Gastrocnemius medialis (tissue), 4 donors: ENCODE measurements around the gene WDR33. TPM values are rescaled to one million over a fixed set of nuclear protein-coding genes. Genes with fewer than 3 reads are reported as not detected.

Source experiments
- ATAC-seq, 2 donors: fragments of 150-250 bp; one replicate each; pipeline ENCODE4 v1.9.1; 2016
- DNase-seq, 2 donors: peaks; one replicate each; pipeline ENCODE4 v3.0.0-alpha.2; 2019
- H3K27ac ChIP-seq, 4 donors: fragments of 200-600 bp; sonication (generic); 1 replicate in 1 of 4; 2 replicates in 3 of 4; pipeline ENCODE4 v1.5.1; 2016 to 2018; ENCODE audit warnings: mild to moderate bottlenecking in 2 of 4, moderate library complexity in 1 of 4
- H3K27me3 ChIP-seq, 3 donors: fragments of 200-600 bp; sonication (generic) in 2 of 3; 1 replicate in 1 of 3; 2 replicates in 2 of 3; pipeline versions ENCODE4 v1.5.1 to v1.6.0; 2016 to 2019; ENCODE audit warnings: mild to moderate bottlenecking in 1 of 3, moderate library complexity in 1 of 3
- H3K36me3 ChIP-seq, 2 donors: fragments of 200-600 bp; sonication (generic) in 1 of 2; one replicate each; pipeline ENCODE4 v1.5.1; 2017 to 2018
- H3K4me1 ChIP-seq, 2 donors: fragments of 200-600 bp; sonication (generic) in 1 of 2; one replicate each; pipeline ENCODE4 v1.5.1; 2016 to 2017; ENCODE audit warnings: mild to moderate bottlenecking in 2 of 2
- H3K4me3 ChIP-seq, 4 donors: fragments of 200-600 bp; sonication (generic) in 3 of 4; 1 replicate in 1 of 4; 2 replicates in 3 of 4; pipeline ENCODE4 v1.5.1; 2016 to 2019; ENCODE audit warnings: mild to moderate bottlenecking in 2 of 4
- H3K9me3 ChIP-seq, 3 donors: fragments of 200-600 bp; sonication (generic) in 2 of 3; 1 replicate in 1 of 3; 2 replicates in 2 of 3; pipeline ENCODE4 v1.5.1; 2016 to 2019
- CTCF ChIP-seq, 5 experiments: fragments of 450-650 bp in 3 of 5; fragments of 200-600 bp in 2 of 5; sonication (generic) in 2 of 5; IDR thresholded peaks in 4 of 5; conservative IDR thresholded peaks in 1 of 5; 1 replicate in 4 of 5; 2 replicates in 1 of 5; pipeline ENCODE4 v1.5.1; 2016 to 2019; ENCODE audit warnings: antibody characterized with exemption in 5 of 5, mild to moderate bottlenecking in 3 of 5, moderate library complexity in 3 of 5
- POLR2A ChIP-seq, 2 donors: fragments of 450-650 bp; IDR thresholded peaks; one replicate each; pipeline ENCODE4 v1.6.1; 2017; ENCODE audit warnings: antibody characterized with exemption in 2 of 2, mild to moderate bottlenecking in 2 of 2, moderate library complexity in 2 of 2
- in situ Hi-C, 4 donors: fragments of 200-750 bp; cut with MboI; loops; one replicate each; pipeline versions ENCODE4 v1.15.0 to v1.8.0; 2017; ENCODE audit warnings: low sequenced_read_pairs in 4 of 4
- intact Hi-C: fragments of 100-400 bp; cut with DNase I; formaldehyde crosslinking; loops from one replicate; pipeline ENCODE4 v1.15.1; 2023; ENCODE audit warnings: low total_unique reads
- total RNA-seq, 4 donors: library from RNA; depleted of rRNA; stranded (reverse); fragments of >200 nt; gene quantifications; one replicate each; pipeline versions ENCODE4 v1.1.0 to v1.2.3, GENCODE V29; 2016

The WDR33 gene
- total RNA-seq, 4 donors from 2014 or later = 13.6 to 31.4 (median 20.6) TPM

GRCh38 chr2:127674241-127675209 is 136.4 kb downstream of the WDR33 start:
- intact Hi-C loops = no loop called here
- H3K9me3 ChIP-seq = no peaks in the 10 kb centered on the region
- no peak for TF ChIP-seq POLR2A (IDR thresholded peaks at IDR 0.05)
- no peak for TF ChIP-seq CTCF (IDR thresholded peaks at IDR 0.05 in 4 of 5, conservative IDR thresholded peaks at IDR 0.05 in 1 of 5)
- peaks cover 4 to 11% (median 6%) of the 10 kb centered on the region in 3 donors for H3K27me3 ChIP-seq
- H3K36me3 ChIP-seq = no peaks in the 10 kb centered on the region
- peak overlapping the region; percentile 66 to 81 (median 72) for H3K27ac ChIP-seq
- peak overlapping the region; percentile 67 to 73 (median 70) for H3K4me3 ChIP-seq
- DNase-seq = peak in 1 of 2 donors; percentile 16
- ATAC-seq = peak in 1 of 2 donors; percentile 29
- in situ Hi-C loops = no loop called here
- peaks cover 0 to 8% of the 10 kb centered on the region in 2 donors for H3K4me1 ChIP-seq

DNA sequence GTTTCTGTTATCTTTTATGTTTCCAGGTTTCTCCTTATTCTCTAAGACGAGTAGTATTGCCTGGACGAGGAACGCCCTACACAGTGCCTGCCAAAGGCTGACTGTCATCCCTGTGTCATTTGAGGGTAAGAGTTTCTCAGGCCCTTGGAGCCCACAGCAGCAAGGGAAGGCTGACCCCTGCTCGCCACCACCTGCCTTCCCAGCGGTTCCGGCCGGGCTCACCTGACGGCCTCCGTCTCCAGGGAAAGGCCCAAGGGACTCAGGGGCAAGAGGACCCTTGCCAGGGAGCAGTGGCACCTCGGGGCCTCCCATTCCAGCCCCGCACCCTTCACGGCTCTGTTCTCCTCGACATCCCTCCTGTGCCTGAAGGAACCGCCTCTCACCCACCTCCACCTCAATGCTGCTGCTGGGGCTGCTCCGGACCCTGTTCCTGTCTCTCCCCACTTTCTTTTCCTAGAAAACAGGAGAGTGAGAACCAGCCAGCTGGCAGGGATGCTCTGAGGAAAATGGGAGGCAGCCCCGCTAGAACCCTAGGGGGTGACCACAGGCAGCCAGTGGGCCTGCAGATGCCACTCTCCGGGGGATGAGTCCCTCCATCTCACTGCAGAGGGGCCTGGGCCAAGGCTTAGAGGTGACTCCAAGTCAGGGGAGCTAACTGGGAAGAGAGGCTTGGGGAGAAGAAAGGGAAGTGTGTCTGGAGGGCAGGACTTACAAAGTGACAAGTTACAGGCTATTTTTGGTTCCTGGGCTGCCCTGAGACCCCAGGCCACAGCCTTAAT is 137.5 kb downstream of the WDR33 start:
- peak overlapping the region; percentile 67 to 73 (median 70) for H3K4me3 ChIP-seq
- no peaks in the 10 kb centered on the region for H3K36me3 ChIP-seq
- intact Hi-C loops = no loop called here
- H3K9me3 ChIP-seq = no peaks in the 10 kb centered on the region
- H3K4me1 ChIP-seq = peaks cover 0 to 8% of the 10 kb centered on the region in 2 donors
- DNase-seq (peak in 1 of 2 donors; percentile 19), ATAC-seq (no peak)
- peaks cover 4 to 11% (median 6%) of the 10 kb centered on the region in 3 donors for H3K27me3 ChIP-seq
- no peak for TF ChIP-seq CTCF (IDR thresholded peaks at IDR 0.05 in 4 of 5, conservative IDR thresholded peaks at IDR 0.05 in 1 of 5)
- TF ChIP-seq POLR2A (IDR thresholded peaks at IDR 0.05) = no peak
- in situ Hi-C loops = no loop called here
- H3K27ac ChIP-seq = peak overlapping the region; percentile 66 to 81 (median 72)

GRCh38 chr2:127672341-127673224 is 138.4 kb downstream of the WDR33 start:
- intact Hi-C loops (no loop called here), in situ Hi-C loops (no loop called here)
- no peak for DNase-seq
- H3K27ac ChIP-seq = peak overlapping the region; percentile 66 to 81 (median 72)
- H3K27me3 ChIP-seq = peaks cover 4 to 11% (median 6%) of the 10 kb centered on the region in 3 donors
- no peaks in the 10 kb centered on the region for H3K36me3 ChIP-seq
- TF ChIP-seq POLR2A (IDR thresholded peaks at IDR 0.05) (no peak), CTCF (IDR thresholded peaks at IDR 0.05 in 4 of 5, conservative IDR thresholded peaks at IDR 0.05 in 1 of 5) (no peak)
- H3K4me3 ChIP-seq = peak overlapping the region; percentile 67 to 73 (median 70)
- H3K4me1 ChIP-seq = peaks cover 0 to 8% of the 10 kb centered on the region in 2 donors
- no peaks in the 10 kb centered on the region for H3K9me3 ChIP-seq
- ATAC-seq = no peak
